Thyroid gland (tissue), 4 donors: ENCODE results near the gene CCDC85A.

ENCODE experiments used
- CTCF ChIP-seq, 6 experiments: fragments of 200-600 bp in 3 of 6; fragments of 450-650 bp in 3 of 6; sonication (generic) in 3 of 6; IDR thresholded peaks; one replicate each; pipeline ENCODE4 v1.5.1; 2016 to 2019; ENCODE audit warnings: antibody characterized with exemption in 6 of 6, mild to moderate bottlenecking in 2 of 6, inconsistent platforms in 1 of 6, moderate library complexity in 1 of 6
- POLR2A ChIP-seq, 2 donors: fragments of 450-650 bp; IDR thresholded peaks; one replicate each; pipeline ENCODE4 v1.6.1; 2017; ENCODE audit warnings: antibody characterized with exemption in 2 of 2, mild to moderate bottlenecking in 2 of 2, moderate library complexity in 1 of 2

- TF ChIP-seq CTCF (IDR thresholded peaks at IDR 0.05) (peak; percentile 13 to 90 (median 70)), POLR2A (IDR thresholded peaks at IDR 0.05) (no peak)
Observed at GRCh38 chr2:56191617-56192016, 7.8 kb downstream of the CCDC85A start.
